ENCODE results near the gene MYL11. TPM values are rescaled to one million over a fixed set of nuclear protein-coding genes. Genes with fewer than 3 reads are reported as not detected.

Gene MYL11
- total and polyA plus RNA-seq, 12 donors = 0.41 to 3.7 TPM; not detected in 10

GRCh38 chr16:30375864-30376263 is 1.3 kb downstream of the MYL11 start:
- Histone ChIP-seq H3K4me3 (no peak overlapping the region), H3K9me3 (no peaks in the 10 kb centered on the region), H3K27ac (no peak overlapping the region), H3K36me3 (no peaks in the 10 kb centered on the region), H3K27me3 (no peaks in the 10 kb centered on the region), H3K4me1 (peaks cover 10 to 42% (median 23%) of the 10 kb centered on the region in 9 donors)
- no peak for TF ChIP-seq CTCF (IDR thresholded peaks at IDR 0.05)
- no peak for DNase-seq
- intact Hi-C loops (cut with DNase I) = no loop called here
- WGBS, 2 donors = 88 to 89% methylated on average over 8 of the region's 8 CpGs
- ATAC-seq = no peak

GRCh38 chr16:30376461-30376902 is 1.9 kb downstream of the MYL11 start:
- DNase-seq = no peak
- intact Hi-C loops (cut with DNase I) = no loop called here
- no peaks in the 10 kb centered on the region for H3K27me3 ChIP-seq
- no peaks in the 10 kb centered on the region for H3K9me3 ChIP-seq
- 94% methylated on average over 8 of the region's 8 CpGs for WGBS, 2 donors
- no peaks in the 10 kb centered on the region for H3K36me3 ChIP-seq
- no peak overlapping the region for H3K4me3 ChIP-seq
- peaks cover 10 to 38% (median 19%) of the 10 kb centered on the region in 9 donors for H3K4me1 ChIP-seq
- ATAC-seq = no peak
- peak overlapping the region in 7 of 10 donors; percentile 98 to 100 (median 99) for H3K27ac ChIP-seq
- no peak for TF ChIP-seq CTCF (IDR thresholded peaks at IDR 0.05)

DNA sequence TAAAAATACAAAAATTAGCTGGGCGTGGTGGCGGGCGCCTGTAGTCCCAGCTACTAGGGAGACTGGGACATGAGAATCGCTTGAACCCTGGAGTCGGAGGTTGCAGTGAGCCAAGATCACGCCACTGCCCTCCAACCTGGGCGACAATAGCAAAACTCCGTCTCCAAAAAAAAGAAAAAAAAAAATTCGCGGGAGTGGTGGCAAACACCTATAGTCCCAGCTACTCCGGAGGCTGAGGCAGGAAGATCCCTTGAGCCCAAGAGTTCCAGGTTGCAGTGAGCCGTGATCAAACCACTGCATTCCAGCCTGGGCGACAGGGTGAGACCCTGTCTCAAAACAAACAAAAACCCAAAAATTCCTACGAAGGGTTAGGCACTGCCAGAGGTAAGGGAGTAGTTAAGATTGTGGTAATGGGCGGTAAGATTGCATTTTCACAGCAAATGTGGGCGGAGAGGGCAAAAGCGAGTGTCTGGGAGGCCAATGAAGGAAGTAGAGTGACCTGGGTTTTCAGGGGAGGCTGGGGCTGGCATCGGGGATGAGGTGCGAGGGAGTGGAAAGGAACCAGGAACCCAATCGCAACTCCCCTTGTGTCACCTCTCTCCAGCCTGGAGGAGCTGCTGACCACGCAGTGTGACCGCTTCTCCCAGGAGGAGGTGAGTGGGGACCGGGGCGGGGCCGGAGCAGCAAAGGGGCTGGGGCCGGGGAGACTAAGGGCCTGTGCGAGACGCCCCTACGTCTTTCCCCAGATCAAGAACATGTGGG is 2.6 kb downstream of the MYL11 start:
- TF ChIP-seq CTCF (IDR thresholded peaks at IDR 0.05) = no peak
- ATAC-seq (no peak), DNase-seq (no peak)
- H3K9me3 ChIP-seq = no peaks in the 10 kb centered on the region
- 45% methylated on average over 29 of the region's 29 CpGs for WGBS, 2 donors
- no peaks in the 10 kb centered on the region for H3K27me3 ChIP-seq
- no peaks in the 10 kb centered on the region for H3K36me3 ChIP-seq
- peaks cover 10 to 31% (median 16%) of the 10 kb centered on the region in 9 donors for H3K4me1 ChIP-seq
- intact Hi-C loops (cut with DNase I) = no loop called here
- peak overlapping the region; percentile 98 to 100 (median 99) for H3K27ac ChIP-seq
- H3K4me3 ChIP-seq = peak overlapping the region; percentile 35 to 94 (median 68)

- Histone ChIP-seq H3K4me1 (peaks cover 10 to 29% (median 15%) of the 10 kb centered on the region in 9 donors), H3K27ac (peak overlapping the region; percentile 98 to 100 (median 99)), H3K4me3 (peak overlapping the region; percentile 35 to 94 (median 68)), H3K9me3 (no peaks in the 10 kb centered on the region), H3K36me3 (no peaks in the 10 kb centered on the region), H3K27me3 (no peaks in the 10 kb centered on the region)
- ATAC-seq = peak; percentile 69 to 86 (median 78)
- intact Hi-C loops (cut with DNase I) = no loop called here
- DNase-seq = peak; percentile 96
- WGBS, 2 donors = 0 to 1% methylated on average over 39 of the region's 39 CpGs
- TF ChIP-seq CTCF (IDR thresholded peaks at IDR 0.05) = no peak
These were observed 3.2 kb downstream of the MYL11 start for GRCh38 chr16:30377812-30378235.
